Neural cell (in vitro differentiated cells): Measurements from ENCODE around the gene JHY. TPM values are rescaled to one million over a fixed set of nuclear protein-coding genes. Genes with fewer than 3 reads are reported as not detected.

Experiments
- H2AFZ ChIP-seq: fragments of 200-600, 300-800 bp; sonication (generic), shearing (Covaris generic); 2 replicates; pipeline ENCODE4 v1.6.0; 2014; ENCODE audit warnings: low read depth, mild to moderate bottlenecking, antibody characterized with exemption, low read length, moderate library complexity
- H3F3A ChIP-seq: fragments of 200-600 bp; shearing (Covaris generic); 2 replicates; pipeline ENCODE4 v1.6.1; 2016; ENCODE audit warnings: mild to moderate bottlenecking, moderate library complexity, mixed read lengths, antibody characterized with exemption, low read length; ENCODE audit not compliant: insufficient read depth, poor library complexity, severe bottlenecking
- H3K27ac ChIP-seq: fragments of 200-600, 300-800 bp; sonication (generic), shearing (Covaris generic); 2 replicates; pipeline ENCODE4 v1.5.1; 2014; ENCODE audit warnings: mild to moderate bottlenecking, low read length, moderate library complexity
- H3K27me3 ChIP-seq: fragments of 300-800, 200-600 bp; sonication (generic), shearing (Covaris generic); 2 replicates; pipeline ENCODE4 v1.6.0; 2014; ENCODE audit warnings: mild to moderate bottlenecking, low read depth, low read length, moderate library complexity; ENCODE audit not compliant: insufficient read depth
- H3K36me3 ChIP-seq: fragments of 300-800, 200-600 bp; sonication (generic), shearing (Covaris generic); 2 replicates; pipeline ENCODE4 v1.5.1; 2014; ENCODE audit warnings: mild to moderate bottlenecking, antibody characterized with exemption, low read length, moderate library complexity; ENCODE audit not compliant: insufficient read depth
- H3K4me2 ChIP-seq: fragments of 300-800, 200-600 bp; sonication (generic), shearing (Covaris generic); 2 replicates; pipeline ENCODE4 v1.6.0; 2014; ENCODE audit warnings: mild to moderate bottlenecking, low read length
- H3K4me3 ChIP-seq: fragments of 300-800, 200-600 bp; sonication (generic), shearing (Covaris generic); 2 replicates; pipeline ENCODE4 v1.5.1; 2014; ENCODE audit warnings: mild to moderate bottlenecking, low read length, moderate library complexity
- H3K79me2 ChIP-seq: fragments of 200-600 bp; shearing (Covaris generic); replicated peaks from 2 replicates; pipeline ENCODE4 v1.6.0; 2014; ENCODE audit warnings: mild to moderate bottlenecking, low read length, moderate library complexity; ENCODE audit not compliant: insufficient read depth
- H3K9ac ChIP-seq: fragments of 300-800, 200-600 bp; sonication (generic), shearing (Covaris generic); 2 replicates; pipeline ENCODE4 v1.6.1; 2016; ENCODE audit warnings: mild to moderate bottlenecking, low read length, mixed read lengths
- H3K9me2 ChIP-seq: fragments of 200-600 bp; shearing (Covaris generic); 2 replicates; pipeline ENCODE4 v1.6.1; 2016; ENCODE audit warnings: mild to moderate bottlenecking, low read length, mixed read lengths; ENCODE audit not compliant: insufficient read depth
- H3K9me3 ChIP-seq: fragments of 200-600, 300-800 bp; sonication (generic), shearing (Covaris generic); 2 replicates; pipeline ENCODE4 v1.6.1; 2016; ENCODE audit warnings: mild to moderate bottlenecking, mixed run types, low read length, moderate library complexity, mixed read lengths
- H4K20me1 ChIP-seq: fragments of 200-600 bp; shearing (Covaris generic); 2 replicates; pipeline ENCODE4 v1.6.1; 2016; ENCODE audit warnings: mild to moderate bottlenecking, mixed run types; ENCODE audit not compliant: insufficient read depth
- EP300 ChIP-seq: fragments of 450-650 bp; conservative IDR thresholded peaks from 2 replicates; pipeline ENCODE4 v1.6.1; 2014; ENCODE audit warnings: antibody characterized with exemption, mild to moderate bottlenecking, moderate library complexity; ENCODE audit not compliant: poor library complexity, severe bottlenecking
- EZH2 ChIP-seq: fragments of 200-600, 300-800 bp; shearing (Covaris generic), sonication (generic); IDR thresholded peaks from 2 replicates; pipeline ENCODE4 v1.6.1; 2014; ENCODE audit warnings: antibody characterized with exemption, low read length, borderline replicate concordance, mild to moderate bottlenecking; ENCODE audit not compliant: insufficient read depth, poor library complexity, severe bottlenecking
- MXI1 ChIP-seq: fragments of 450-650 bp; conservative IDR thresholded peaks from 2 replicates; pipeline ENCODE4 v1.6.1; 2014; ENCODE audit warnings: antibody characterized with exemption, mild to moderate bottlenecking; ENCODE audit not compliant: poor library complexity, severe bottlenecking
- POLR2AphosphoS5 ChIP-seq: IDR thresholded peaks from 2 replicates; pipeline ENCODE4 v1.6.1; 2012
- RAD21 ChIP-seq: fragments of 450-650 bp; conservative IDR thresholded peaks from 2 replicates; pipeline ENCODE4 v1.6.1; 2014; ENCODE audit warnings: antibody characterized with exemption, mild to moderate bottlenecking, moderate library complexity
- SMC3 ChIP-seq: fragments of 450-650 bp; conservative IDR thresholded peaks from 2 replicates; pipeline ENCODE4 v1.6.1; 2014; ENCODE audit warnings: antibody characterized with exemption, mild to moderate bottlenecking, moderate library complexity; ENCODE audit not compliant: poor library complexity
- TAF1 ChIP-seq: IDR thresholded peaks from 2 replicates; pipeline ENCODE4 v1.6.1; 2012; ENCODE audit warnings: low read depth
- polyA plus RNA-seq: library from polyadenylated mRNA; depleted of rRNA; stranded (reverse); fragments of >200 nt; gene quantifications from 2 replicates; pipeline ENCODE4 v1.2.3, GENCODE V29; 2014
- TF ChIP-seq, protein P1 (sequence below): IDR thresholded peaks from 2 replicates; pipeline ENCODE4 v1.6.1; 2012; ENCODE audit warnings: borderline replicate concordance
- TF ChIP-seq, protein P2 (sequence below): fragments of 450-650 bp; IDR thresholded peaks from 2 replicates; pipeline ENCODE4 v1.5.1; 2014; ENCODE audit warnings: antibody characterized with exemption, mild to moderate bottlenecking, moderate library complexity; ENCODE audit not compliant: poor library complexity, severe bottlenecking

Gene JHY
- polyA plus RNA-seq, 1 donor from 2014 or later, result 0.37 TPM

DNA sequence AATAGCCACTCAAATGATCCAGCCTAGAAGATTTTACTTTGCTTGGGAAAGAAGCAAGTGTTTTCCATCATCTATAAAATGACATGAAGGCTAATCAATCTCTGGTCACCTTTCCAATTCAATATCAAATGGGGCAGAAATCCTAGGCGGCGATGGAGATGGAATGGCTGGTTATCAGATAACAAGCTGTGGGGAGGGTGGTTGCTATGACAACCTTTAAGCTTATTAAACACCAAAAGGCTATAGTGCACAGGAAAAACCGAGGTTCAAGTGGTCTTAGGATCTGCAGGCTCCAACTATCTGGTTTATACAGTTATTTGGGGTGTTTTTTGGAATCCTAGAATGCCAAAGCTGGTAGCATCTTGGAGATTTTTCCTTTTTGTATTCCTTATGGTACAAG is 113.0 kb downstream of the JHY start:
- H3K9me2 ChIP-seq, result no peaks in the 10 kb centered on the region
- no peaks in the 10 kb centered on the region for H3K36me3 ChIP-seq
- no peak overlapping the region for H3K27ac ChIP-seq
- no peaks in the 10 kb centered on the region for H3K79me2 ChIP-seq
- H3K9me3 ChIP-seq, result no peaks in the 10 kb centered on the region
- no peak overlapping the region for H3K4me2 ChIP-seq
- H3K27me3 ChIP-seq, result no peaks in the 10 kb centered on the region
- no peak overlapping the region for H3K4me3 ChIP-seq
- H2AFZ ChIP-seq, result no peak overlapping the region
- H4K20me1 ChIP-seq, result no peaks in the 10 kb centered on the region
- no peak overlapping the region for H3K9ac ChIP-seq
- no peaks in the 10 kb centered on the region for H3F3A ChIP-seq
- TF ChIP-seq EP300 (no peak), TAF1 (no peak), POLR2AphosphoS5 (no peak)

DNA sequence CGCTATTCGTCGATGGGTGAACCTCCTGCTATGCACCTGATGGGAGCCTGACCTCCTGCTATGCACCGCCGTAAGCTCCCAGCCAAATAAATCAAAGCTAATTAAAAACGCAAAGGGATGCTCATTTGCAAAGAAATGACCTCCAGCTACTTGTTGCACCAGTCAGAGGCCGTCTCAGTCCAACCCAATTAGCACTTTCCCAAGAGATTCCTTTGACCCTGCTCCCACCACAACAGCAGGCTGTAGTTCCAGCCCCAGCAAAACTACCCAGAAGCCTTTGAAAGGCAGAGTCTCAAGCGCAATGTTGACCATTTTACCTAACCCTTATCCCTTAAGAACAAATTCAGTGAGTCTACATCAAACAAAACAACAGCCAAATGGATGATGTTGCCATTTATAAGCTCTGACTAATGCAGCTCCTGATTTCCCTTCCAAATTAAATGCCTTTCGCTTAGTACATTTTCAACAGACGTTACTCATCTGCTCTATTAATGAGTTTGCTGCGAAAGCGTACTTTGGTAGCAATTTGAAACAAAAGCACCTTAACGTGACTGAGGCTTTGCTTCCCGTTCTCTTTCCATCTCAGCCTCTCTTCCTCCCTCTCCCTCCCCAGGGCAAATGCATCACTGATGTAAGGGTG is 116.3 kb downstream of the JHY start:
- no peak for TF ChIP-seq MXI1
- TF ChIP-seq TAF1, result no peak
- TF ChIP-seq EZH2, result no peak
- no peak for TF ChIP-seq EP300
- no peak for TF ChIP-seq SMC3
- no peak for TF ChIP-seq POLR2AphosphoS5
- Histone ChIP-seq H3K27ac (no peak overlapping the region), H3F3A (no peaks in the 10 kb centered on the region), H2AFZ (no peak overlapping the region), H3K4me3 (no peak overlapping the region), H4K20me1 (no peaks in the 10 kb centered on the region), H3K4me2 (no peak overlapping the region), H3K9me2 (no peaks in the 10 kb centered on the region), H3K9me3 (no peaks in the 10 kb centered on the region), H3K27me3 (no peaks in the 10 kb centered on the region), H3K36me3 (no peaks in the 10 kb centered on the region), H3K79me2 (no peaks in the 10 kb centered on the region), H3K9ac (no peak overlapping the region)

DNA sequence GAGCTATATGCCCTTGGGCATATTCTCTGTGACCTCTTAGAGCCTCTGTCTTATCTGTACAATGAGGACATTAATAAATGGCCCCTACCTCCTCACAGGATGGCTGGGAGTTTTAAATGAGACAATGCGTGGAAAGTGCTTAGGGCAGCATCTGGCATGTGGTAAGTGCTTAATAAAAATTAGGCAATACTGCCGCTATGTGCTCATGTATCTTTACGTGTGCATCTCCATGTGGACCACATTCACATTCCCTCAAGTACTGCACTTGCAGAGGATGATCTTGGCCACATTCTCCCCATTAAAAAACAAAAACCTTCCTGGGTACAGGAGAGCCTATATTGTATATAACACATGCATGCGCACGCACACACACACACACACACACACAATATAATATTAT is 118.2 kb downstream of the JHY start:
- Histone ChIP-seq H2AFZ (no peak overlapping the region), H3K9me3 (no peaks in the 10 kb centered on the region), H3K36me3 (no peaks in the 10 kb centered on the region), H3K79me2 (no peaks in the 10 kb centered on the region), H3K4me2 (no peak overlapping the region), H3K27me3 (no peaks in the 10 kb centered on the region), H3K9ac (no peak overlapping the region), H3K9me2 (no peaks in the 10 kb centered on the region), H4K20me1 (no peaks in the 10 kb centered on the region), H3K27ac (no peak overlapping the region), H3K4me3 (no peak overlapping the region), H3F3A (no peaks in the 10 kb centered on the region)
- TF ChIP-seq RAD21 (no peak), POLR2AphosphoS5 (no peak), EZH2 (no peak), EP300 (no peak), TAF1 (no peak), MXI1 (no peak), SMC3 (no peak)
- TF ChIP-seq, protein P1, sequence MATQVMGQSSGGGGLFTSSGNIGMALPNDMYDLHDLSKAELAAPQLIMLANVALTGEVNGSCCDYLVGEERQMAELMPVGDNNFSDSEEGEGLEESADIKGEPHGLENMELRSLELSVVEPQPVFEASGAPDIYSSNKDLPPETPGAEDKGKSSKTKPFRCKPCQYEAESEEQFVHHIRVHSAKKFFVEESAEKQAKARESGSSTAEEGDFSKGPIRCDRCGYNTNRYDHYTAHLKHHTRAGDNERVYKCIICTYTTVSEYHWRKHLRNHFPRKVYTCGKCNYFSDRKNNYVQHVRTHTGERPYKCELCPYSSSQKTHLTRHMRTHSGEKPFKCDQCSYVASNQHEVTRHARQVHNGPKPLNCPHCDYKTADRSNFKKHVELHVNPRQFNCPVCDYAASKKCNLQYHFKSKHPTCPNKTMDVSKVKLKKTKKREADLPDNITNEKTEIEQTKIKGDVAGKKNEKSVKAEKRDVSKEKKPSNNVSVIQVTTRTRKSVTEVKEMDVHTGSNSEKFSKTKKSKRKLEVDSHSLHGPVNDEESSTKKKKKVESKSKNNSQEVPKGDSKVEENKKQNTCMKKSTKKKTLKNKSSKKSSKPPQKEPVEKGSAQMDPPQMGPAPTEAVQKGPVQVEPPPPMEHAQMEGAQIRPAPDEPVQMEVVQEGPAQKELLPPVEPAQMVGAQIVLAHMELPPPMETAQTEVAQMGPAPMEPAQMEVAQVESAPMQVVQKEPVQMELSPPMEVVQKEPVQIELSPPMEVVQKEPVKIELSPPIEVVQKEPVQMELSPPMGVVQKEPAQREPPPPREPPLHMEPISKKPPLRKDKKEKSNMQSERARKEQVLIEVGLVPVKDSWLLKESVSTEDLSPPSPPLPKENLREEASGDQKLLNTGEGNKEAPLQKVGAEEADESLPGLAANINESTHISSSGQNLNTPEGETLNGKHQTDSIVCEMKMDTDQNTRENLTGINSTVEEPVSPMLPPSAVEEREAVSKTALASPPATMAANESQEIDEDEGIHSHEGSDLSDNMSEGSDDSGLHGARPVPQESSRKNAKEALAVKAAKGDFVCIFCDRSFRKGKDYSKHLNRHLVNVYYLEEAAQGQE, result no peak
- TF ChIP-seq, protein P2, sequence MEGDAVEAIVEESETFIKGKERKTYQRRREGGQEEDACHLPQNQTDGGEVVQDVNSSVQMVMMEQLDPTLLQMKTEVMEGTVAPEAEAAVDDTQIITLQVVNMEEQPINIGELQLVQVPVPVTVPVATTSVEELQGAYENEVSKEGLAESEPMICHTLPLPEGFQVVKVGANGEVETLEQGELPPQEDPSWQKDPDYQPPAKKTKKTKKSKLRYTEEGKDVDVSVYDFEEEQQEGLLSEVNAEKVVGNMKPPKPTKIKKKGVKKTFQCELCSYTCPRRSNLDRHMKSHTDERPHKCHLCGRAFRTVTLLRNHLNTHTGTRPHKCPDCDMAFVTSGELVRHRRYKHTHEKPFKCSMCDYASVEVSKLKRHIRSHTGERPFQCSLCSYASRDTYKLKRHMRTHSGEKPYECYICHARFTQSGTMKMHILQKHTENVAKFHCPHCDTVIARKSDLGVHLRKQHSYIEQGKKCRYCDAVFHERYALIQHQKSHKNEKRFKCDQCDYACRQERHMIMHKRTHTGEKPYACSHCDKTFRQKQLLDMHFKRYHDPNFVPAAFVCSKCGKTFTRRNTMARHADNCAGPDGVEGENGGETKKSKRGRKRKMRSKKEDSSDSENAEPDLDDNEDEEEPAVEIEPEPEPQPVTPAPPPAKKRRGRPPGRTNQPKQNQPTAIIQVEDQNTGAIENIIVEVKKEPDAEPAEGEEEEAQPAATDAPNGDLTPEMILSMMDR, result no peak
